Large intestine (tissue), 3 donors: ENCODE results near the gene CCS. TPM values are rescaled to one million over a fixed set of nuclear protein-coding genes. Genes with fewer than 3 reads are reported as not detected.

Experiments
- DNase-seq, 2 donors: peaks; one replicate each; pipeline versions ENCODE4 v3.0.0 to v3.0.0-alpha.2; 2013
- H3K27ac ChIP-seq: one replicate; pipeline ENCODE4 v1.5.1; 2013; ENCODE audit warnings: low read length
- H3K27me3 ChIP-seq: 2 replicates; pipeline ENCODE4 v1.6.1; 2013; ENCODE audit warnings: low read length; ENCODE audit not compliant: control insufficient read depth, insufficient read depth
- H3K36me3 ChIP-seq: 2 replicates; pipeline ENCODE4 v1.6.1; 2013; ENCODE audit warnings: low read length; ENCODE audit not compliant: control insufficient read depth, insufficient read depth
- H3K4me1 ChIP-seq: one replicate; pipeline ENCODE4 v1.6.1; 2013; ENCODE audit warnings: low read length; ENCODE audit not compliant: control insufficient read depth, insufficient read depth
- H3K4me3 ChIP-seq: one replicate; pipeline ENCODE4 v1.5.1; 2013; ENCODE audit warnings: low read length
- H3K9me3 ChIP-seq: one replicate; pipeline ENCODE4 v1.6.1; 2013; ENCODE audit warnings: mild to moderate bottlenecking, low read depth, low read length, moderate library complexity; ENCODE audit not compliant: control insufficient read depth
- WGBS: methylation state at CpG from one replicate; pipeline ENCODE4 v1.1.5; 2013; ENCODE audit warnings: low lambda C conversion rate; ENCODE audit not compliant: insufficient coverage; 5-methylcytosine and 5-hydroxymethylcytosine counted together
- polyA plus RNA-seq: library from polyadenylated mRNA; unstranded; fragments of 120-200 nt; gene quantifications from one replicate; pipeline ENCODE4 v1.2.1, GENCODE V29; 2013

Gene CCS
- polyA plus RNA-seq, 1 donor, result 55.8 TPM

DNA sequence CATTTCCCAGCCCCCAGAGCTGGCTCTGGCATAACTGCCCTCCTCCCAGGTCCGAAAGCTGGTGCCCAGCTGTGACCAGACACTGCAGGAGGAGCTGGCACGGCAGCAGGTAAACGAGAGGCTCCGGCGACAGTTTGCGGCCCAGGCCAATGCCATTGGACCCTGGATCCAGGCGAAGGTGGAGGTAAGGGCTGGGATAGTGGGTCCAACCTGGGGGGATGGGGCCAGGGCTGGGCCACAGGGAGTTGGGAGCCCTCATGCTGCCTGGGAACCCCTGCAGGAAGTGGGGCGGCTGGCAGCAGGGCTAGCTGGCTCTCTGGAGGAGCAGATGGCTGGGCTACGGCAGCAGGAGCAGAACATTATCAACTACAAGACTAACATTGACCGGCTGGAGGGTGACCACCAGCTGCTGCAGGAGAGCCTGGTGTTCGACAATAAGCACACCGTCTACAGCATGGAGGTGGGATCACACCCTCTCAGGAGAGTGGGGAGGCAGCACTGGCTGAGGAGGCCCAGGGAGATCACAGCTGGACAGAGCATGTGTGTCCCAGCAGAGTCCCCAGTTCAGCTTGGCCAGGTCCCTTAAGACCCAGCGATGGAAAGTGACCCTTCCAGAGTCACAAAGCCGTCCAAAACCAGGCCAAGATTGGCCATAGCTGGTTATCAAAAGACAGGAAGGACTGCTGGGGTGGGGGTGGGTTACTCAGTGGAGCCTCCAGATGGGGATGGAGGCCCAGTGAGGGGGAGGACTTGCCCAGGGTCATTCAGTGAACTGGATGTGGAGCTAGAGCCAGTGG lies 31.6 kb upstream of the CCS start:
- H3K27ac ChIP-seq, result no peak overlapping the region
- peaks cover 6% of the 10 kb centered on the region for H3K4me1 ChIP-seq
- DNase-seq, result no peak
- no CpG with 5 or more reads among the region's 14 CpGs for WGBS
- H3K27me3 ChIP-seq, result peaks cover 25% of the 10 kb centered on the region
- H3K4me3 ChIP-seq, result no peak overlapping the region
- H3K9me3 ChIP-seq, result peaks cover 2% of the 10 kb centered on the region
- no peaks in the 10 kb centered on the region for H3K36me3 ChIP-seq

DNA sequence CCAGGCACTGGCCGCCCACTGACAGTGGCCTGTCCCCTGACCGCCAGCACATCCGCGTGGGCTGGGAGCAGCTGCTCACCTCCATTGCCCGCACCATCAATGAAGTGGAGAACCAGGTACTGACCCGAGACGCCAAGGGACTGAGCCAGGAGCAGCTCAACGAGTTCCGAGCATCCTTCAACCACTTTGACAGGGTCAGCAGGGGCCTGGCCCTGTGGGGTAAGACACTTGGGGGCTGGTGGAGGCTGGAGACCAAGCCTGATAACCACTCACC lies 31.1 kb upstream of the CCS start:
- Histone ChIP-seq H3K4me1 (peaks cover 6% of the 10 kb centered on the region), H3K36me3 (no peaks in the 10 kb centered on the region), H3K9me3 (peaks cover 2% of the 10 kb centered on the region), H3K4me3 (no peak overlapping the region), H3K27ac (no peak overlapping the region), H3K27me3 (peaks cover 25% of the 10 kb centered on the region)
- no peak for DNase-seq
- WGBS, result no CpG with 5 or more reads among the region's 9 CpGs

DNA sequence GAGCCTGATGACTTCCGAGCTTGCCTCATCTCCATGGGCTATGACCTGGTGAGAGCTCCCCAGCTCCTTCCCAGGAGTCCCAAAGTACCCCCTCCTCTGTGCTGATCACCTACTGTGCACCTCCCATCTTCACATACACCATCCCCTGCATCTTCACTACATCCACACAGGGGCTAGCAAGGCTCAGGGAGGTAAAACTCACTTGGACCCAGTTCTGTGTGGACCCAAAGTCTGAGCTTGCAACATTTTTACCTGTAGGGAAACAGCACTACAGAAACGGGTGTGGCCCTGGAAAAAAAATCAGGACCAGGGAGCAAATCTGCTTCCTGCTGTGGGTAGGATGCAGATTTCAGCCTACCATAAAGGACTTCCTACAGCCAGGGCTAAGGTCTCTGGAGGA lies 30.7 kb upstream of the CCS start:
- WGBS, result no CpG with 5 or more reads among the region's 2 CpGs
- Histone ChIP-seq H3K4me3 (no peak overlapping the region), H3K27me3 (peaks cover 25% of the 10 kb centered on the region), H3K27ac (no peak overlapping the region), H3K4me1 (peaks cover 6% of the 10 kb centered on the region), H3K36me3 (no peaks in the 10 kb centered on the region), H3K9me3 (peaks cover 2% of the 10 kb centered on the region)
- no peak for DNase-seq

DNA sequence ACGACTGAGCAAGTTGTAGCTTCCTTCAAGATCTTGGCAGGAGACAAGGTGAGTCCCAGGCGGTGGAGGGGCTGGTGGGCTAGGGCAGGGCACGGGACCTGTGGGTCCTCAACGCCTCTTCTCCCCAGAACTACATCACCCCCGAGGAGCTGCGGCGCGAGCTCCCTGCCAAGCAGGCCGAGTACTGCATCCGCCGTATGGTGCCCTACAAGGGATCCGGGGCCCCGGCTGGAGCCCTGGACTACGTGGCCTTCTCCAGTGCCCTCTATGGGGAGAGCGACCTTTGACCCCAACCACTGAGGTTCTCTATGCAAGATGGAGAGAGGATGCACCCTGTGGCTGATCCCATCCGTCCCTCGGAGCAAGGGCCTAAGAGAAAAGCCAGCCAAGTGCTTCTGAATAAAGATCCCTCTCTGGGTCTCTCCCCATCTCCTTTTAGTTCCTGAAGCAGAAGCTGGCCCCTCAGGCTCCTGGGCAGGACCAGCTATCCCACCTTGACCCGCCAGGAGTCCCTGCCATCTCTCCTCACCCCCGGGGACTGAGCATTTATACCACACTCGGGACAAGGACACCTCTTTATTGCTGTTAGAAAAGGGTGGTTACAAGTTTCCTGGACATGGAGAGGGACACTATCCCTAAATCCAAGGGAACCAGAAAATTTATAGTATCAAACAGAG lies 29.9 kb upstream of the CCS start:
- no CpG with 5 or more reads among the region's 20 CpGs for WGBS
- Histone ChIP-seq H3K4me3 (no peak overlapping the region), H3K27ac (no peak overlapping the region), H3K4me1 (peaks cover 6% of the 10 kb centered on the region), H3K9me3 (peaks cover 5% of the 10 kb centered on the region), H3K27me3 (peaks cover 25% of the 10 kb centered on the region), H3K36me3 (no peaks in the 10 kb centered on the region)
- no peak for DNase-seq

DNA sequence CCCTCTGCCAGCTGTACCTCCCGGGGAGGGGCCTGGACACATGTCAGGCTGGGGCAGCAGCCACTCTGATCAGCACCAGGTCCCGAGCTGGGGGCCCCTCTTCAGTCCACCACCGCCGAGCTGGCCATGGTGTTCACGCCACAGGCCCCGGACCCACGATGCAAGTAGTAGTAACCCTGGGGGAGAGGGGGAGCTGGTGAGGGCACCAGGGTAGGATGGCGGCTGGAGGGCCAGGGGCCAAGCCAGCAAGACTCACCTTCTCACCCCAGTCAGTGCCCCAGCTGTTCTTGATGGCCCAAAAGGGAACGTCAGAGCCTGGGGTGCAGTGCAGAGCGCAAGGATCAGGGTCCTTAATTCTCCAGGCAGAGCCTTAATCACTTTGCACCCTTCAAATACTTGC lies 29.2 kb upstream of the CCS start:
- Histone ChIP-seq H3K4me3 (no peak overlapping the region), H3K27ac (no peak overlapping the region), H3K36me3 (no peaks in the 10 kb centered on the region), H3K4me1 (peaks cover 3% of the 10 kb centered on the region), H3K9me3 (peaks cover 5% of the 10 kb centered on the region), H3K27me3 (peaks cover 20% of the 10 kb centered on the region)
- DNase-seq, result no peak
- WGBS, result no CpG with 5 or more reads among the region's 10 CpGs

DNA sequence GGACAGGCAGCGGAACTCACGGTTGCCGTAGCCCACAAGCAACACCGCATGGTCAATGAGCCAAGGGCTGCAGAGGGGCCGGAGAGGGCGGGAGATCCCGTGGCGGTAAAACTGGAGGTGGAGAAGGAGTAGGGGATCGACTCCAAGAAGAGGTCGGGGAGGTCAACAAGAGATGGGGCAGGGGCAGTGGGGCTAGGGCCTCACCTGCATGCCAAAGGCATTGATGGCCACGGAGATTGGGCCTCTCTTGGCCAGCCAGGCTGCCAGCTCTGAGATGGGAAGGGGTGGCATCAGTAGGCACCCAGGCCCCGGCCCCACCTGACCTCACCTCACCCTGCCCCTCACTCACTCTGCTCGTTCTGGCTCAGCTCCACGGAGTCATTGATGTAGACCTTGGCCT lies 28.4 kb upstream of the CCS start:
- no peaks in the 10 kb centered on the region for H3K4me1 ChIP-seq
- peaks cover 16% of the 10 kb centered on the region for H3K27me3 ChIP-seq
- H3K4me3 ChIP-seq, result no peak overlapping the region
- peaks cover 2% of the 10 kb centered on the region for H3K9me3 ChIP-seq
- DNase-seq, result no peak
- 95% methylated on average over 4 of the region's 14 CpGs for WGBS
- no peaks in the 10 kb centered on the region for H3K36me3 ChIP-seq
- no peak overlapping the region for H3K27ac ChIP-seq

DNA sequence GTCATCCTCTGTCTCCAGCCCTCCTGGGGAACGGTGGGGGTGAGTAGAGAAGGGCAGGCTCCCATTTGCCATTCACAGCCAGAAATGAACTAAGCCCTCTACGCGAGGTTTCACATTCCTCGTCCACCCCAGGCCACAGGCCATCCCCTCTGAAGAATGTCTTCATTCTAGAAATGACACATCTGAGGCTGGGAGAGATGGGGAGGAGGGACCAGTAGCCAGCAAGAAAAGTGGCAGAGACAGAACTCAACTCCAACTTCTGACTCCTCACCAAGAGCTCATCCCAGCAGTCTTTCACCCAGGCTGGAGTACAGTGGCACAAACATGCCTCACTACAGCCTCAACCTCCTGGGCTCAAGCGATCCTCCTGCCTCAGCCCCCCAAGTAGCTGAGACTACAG lies 28.0 kb upstream of the CCS start:
- Histone ChIP-seq H3K36me3 (no peaks in the 10 kb centered on the region), H3K4me3 (no peak overlapping the region), H3K9me3 (peaks cover 2% of the 10 kb centered on the region), H3K27me3 (peaks cover 16% of the 10 kb centered on the region), H3K27ac (no peak overlapping the region), H3K4me1 (no peaks in the 10 kb centered on the region)
- DNase-seq, result no peak
- no CpG with 5 or more reads among the region's 5 CpGs for WGBS

DNA sequence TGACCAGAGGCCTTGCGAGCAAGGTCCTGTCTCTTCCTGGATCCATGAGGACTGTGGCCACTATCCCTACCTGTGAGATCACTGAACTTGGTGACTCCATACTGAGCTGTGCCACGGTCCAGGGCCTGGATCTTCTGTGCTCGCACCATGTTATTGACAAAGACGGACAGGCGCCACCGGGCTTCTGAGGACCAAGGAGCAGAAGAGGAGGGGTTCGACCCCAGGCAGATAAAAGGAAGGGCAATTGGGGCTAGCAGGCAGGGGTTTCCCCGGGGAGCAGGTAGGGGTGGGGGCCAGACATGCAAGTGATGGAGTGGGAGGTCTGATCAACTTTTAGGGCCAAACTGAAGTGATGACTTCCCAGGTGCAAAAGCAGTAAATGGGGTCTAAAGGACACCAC lies 26.8 kb upstream of the CCS start:
- no peak for DNase-seq
- Histone ChIP-seq H3K36me3 (no peaks in the 10 kb centered on the region), H3K4me1 (no peaks in the 10 kb centered on the region), H3K4me3 (no peak overlapping the region), H3K27me3 (peaks cover 18% of the 10 kb centered on the region), H3K9me3 (peaks cover 2% of the 10 kb centered on the region), H3K27ac (no peak overlapping the region)
- no CpG with 5 or more reads among the region's 8 CpGs for WGBS

DNA sequence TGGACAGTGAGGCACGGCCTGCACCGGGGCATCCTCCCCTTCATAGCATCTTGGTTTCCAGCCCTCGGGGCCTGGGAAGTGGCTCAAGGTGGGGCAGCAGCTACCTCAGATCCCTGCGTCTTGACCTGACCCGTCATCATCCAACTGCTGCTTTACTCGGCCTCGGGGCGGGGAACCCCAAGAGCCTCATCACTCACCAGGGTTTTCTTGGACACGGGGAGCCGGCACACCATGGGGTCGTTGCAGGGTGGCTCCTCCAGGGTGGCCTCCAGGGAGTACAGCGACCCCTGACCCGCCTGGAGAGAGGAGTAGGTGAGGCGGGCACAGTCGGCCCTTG lies 25.2 kb upstream of the CCS start:
- Histone ChIP-seq H3K36me3 (no peaks in the 10 kb centered on the region), H3K9me3 (peaks cover 2% of the 10 kb centered on the region), H3K4me1 (no peaks in the 10 kb centered on the region), H3K27me3 (peaks cover 18% of the 10 kb centered on the region), H3K4me3 (peak overlapping the region; percentile 23), H3K27ac (no peak overlapping the region)
- no peak for DNase-seq
- no CpG with 5 or more reads among the region's 15 CpGs for WGBS

DNA sequence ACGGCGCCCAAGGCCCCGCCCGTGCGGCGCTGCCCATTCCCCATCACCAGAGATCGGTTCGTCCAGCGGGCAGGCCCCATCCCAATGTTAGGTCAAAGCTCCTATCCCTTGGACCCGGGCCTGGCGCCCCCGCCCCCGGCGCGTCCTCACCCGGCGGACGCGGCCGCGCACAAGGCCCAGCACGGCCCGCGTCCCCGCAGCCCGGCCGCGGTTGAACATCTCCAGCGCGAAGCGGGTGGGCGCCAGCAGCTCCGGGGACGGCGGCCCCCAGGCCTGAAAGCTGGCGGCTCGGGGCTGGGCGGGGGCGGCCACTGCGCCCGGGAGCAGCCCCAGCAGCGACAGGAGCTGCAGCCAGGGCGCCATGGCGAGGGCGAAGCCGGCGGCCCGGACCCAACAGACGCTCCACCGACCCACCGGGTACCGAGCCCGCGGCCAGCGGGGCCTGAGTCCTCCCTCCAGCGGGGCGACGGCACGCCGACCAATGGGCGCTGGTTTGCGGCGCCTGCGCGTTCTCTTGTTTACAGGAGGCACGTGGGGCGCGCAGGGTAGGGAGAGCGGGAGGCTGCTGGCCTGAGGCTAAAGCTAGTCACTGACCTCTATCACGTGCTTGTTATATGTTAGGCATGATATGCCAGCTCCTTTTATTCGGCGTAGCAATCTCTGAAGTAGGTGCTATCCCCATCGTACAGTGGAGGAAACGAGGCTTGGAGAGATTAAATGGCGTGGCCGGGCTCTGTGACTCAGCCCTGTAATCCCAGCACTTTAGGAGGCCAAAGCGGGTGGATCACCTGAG lies 24.7 kb upstream of the CCS start, which contains the start of gene CTSF:
TSS of gene CTSF (minus strand) at position 483 of the 793 bp plus-strand sequence. CDS start at position 363, 120 bp downstream.
- WGBS, result no CpG with 5 or more reads among the region's 77 CpGs
- Histone ChIP-seq H3K4me3 (peak within 1 kb of the TSS; percentile 23), H3K9me3 (peaks cover 2% of the 10 kb centered on the region), H3K36me3 (no peaks in the 10 kb centered on the region), H3K27me3 (peaks cover 18% of the 10 kb centered on the region), H3K27ac (no peak within 1 kb of the TSS), H3K4me1 (no peaks in the 10 kb centered on the region)
- DNase-seq, result peak; percentile 56 to 72
